Smooth muscle cell of bladder (primary cell): Measurements from ENCODE around the gene KCNC2. TPM values are rescaled to one million over a fixed set of nuclear protein-coding genes. Genes with fewer than 3 reads are reported as not detected.

Experiments
- total RNA-seq: library from RNA; depleted of rRNA; stranded (reverse); fragments of >200 nt; gene quantifications from 2 replicates; pipeline ENCODE4 v1.2.3, GENCODE V29; 2014

KCNC2 gene
- not detected in 2 replicates for total RNA-seq

GRCh38 chr12:75209812-75210138 is at the start of gene KCNC2:
TSS of gene KCNC2 (minus strand) at chr12:75209839.

Other genes with a start within 250 kb of the KCNC2 start
- 6.7 and 7.5 TPM in 2 replicates for gene CAPS2, start 120.5 kb upstream of the KCNC2 start, total RNA-seq
- not detected in 2 replicates for gene GLIPR1L1, start 124.8 kb upstream of the KCNC2 start, total RNA-seq
- gene GLIPR1L2, start 181.2 kb upstream of the KCNC2 start, total RNA-seq: 0.55 and 0.71 TPM in 2 replicates